Measurements from ENCODE around the gene LRRC42. TPM values are rescaled to one million over a fixed set of nuclear protein-coding genes. Genes with fewer than 3 reads are reported as not detected.
"Not testable (repeated sequence)": the region's sequence is repeated elsewhere in the genome, so short reads cannot be mapped to it uniquely, and the experiment has no call there.

The LRRC42 gene
- total RNA-seq, 2 donors from 2014 or later = 2.3 to 17.1 TPM

GRCh38 chr1:53964109-53964508 lies 18.0 kb downstream of the LRRC42 start:
- DNase-seq (no peak), ATAC-seq (no peak)
- WGBS, 2 donors = 72 to 80% methylated on average over 5 of the region's 5 CpGs
- intact Hi-C loops (cut with DNase I) = no loop called here
- Histone ChIP-seq H3K9me3 (no peaks in the 10 kb centered on the region), H3K4me3 (no peak overlapping the region), H3K36me3 (replicated peaks in 1 of 2; ENCODE audit: insufficient read depth in 1 of 2, low read depth in 2 of 2) (peaks cover 0 to 9% of the 10 kb centered on the region in 2 donors), H3K27ac (no peak overlapping the region), H3K4me1 (no peaks in the 10 kb centered on the region), H3K27me3 (no peaks in the 10 kb centered on the region)
- TF ChIP-seq CTCF (IDR thresholded peaks at IDR 0.05) = no peak
- no peak for TF ChIP-seq POLR2A (IDR thresholded peaks at IDR 0.05)

GRCh38 chr1:53966794-53967193 lies 20.6 kb downstream of the LRRC42 start:
- no peak for DNase-seq
- H3K4me1 ChIP-seq = no peaks in the 10 kb centered on the region
- intact Hi-C loops (cut with DNase I) = no loop called here
- no peak overlapping the region for H3K4me3 ChIP-seq
- no peaks in the 10 kb centered on the region for H3K27me3 ChIP-seq
- 58 to 60% methylated on average over 3 of the region's 3 CpGs for WGBS, 2 donors
- H3K27ac ChIP-seq = no peak overlapping the region
- TF ChIP-seq CTCF (IDR thresholded peaks at IDR 0.05) = no peak
- H3K9me3 ChIP-seq = no peaks in the 10 kb centered on the region
- no peak for ATAC-seq
- H3K36me3 ChIP-seq (replicated peaks in 1 of 2; ENCODE audit: insufficient read depth in 1 of 2, low read depth in 2 of 2) = peaks cover 0 to 6% of the 10 kb centered on the region in 2 donors

- intact Hi-C loops (cut with DNase I) = no loop called here
- no peaks in the 10 kb centered on the region for H3K4me1 ChIP-seq
- no peaks in the 10 kb centered on the region for H3K27me3 ChIP-seq
- 85 to 91% methylated on average over 5 to 7 of the region's 7 CpGs for WGBS, 2 donors
- no peak overlapping the region for H3K27ac ChIP-seq
- no peak for DNase-seq
- H3K4me3 ChIP-seq = no peak overlapping the region
- no peaks in the 10 kb centered on the region for H3K9me3 ChIP-seq
- ATAC-seq = no peak
- no peak for TF ChIP-seq CTCF (IDR thresholded peaks at IDR 0.05)
- TF ChIP-seq POLR2A (IDR thresholded peaks at IDR 0.05) = no peak
- H3K36me3 ChIP-seq (replicated peaks in 1 of 2; ENCODE audit: insufficient read depth in 1 of 2, low read depth in 2 of 2) = peaks cover 0 to 2% of the 10 kb centered on the region in 2 donors
Measured at GRCh38 chr1:53967409-53968124, 21.4 kb downstream of the LRRC42 start.

- WGBS, 2 donors = 44 to 47% methylated on average over 2 of the region's 2 CpGs
- Histone ChIP-seq H3K4me1 (no peaks in the 10 kb centered on the region), H3K36me3 (replicated peaks in 1 of 2; ENCODE audit: insufficient read depth in 1 of 2, low read depth in 2 of 2) (peaks cover 0 to 2% of the 10 kb centered on the region in 2 donors), H3K27ac (no peak overlapping the region), H3K27me3 (no peaks in the 10 kb centered on the region), H3K4me3 (no peak overlapping the region), H3K9me3 (no peaks in the 10 kb centered on the region)
- no peak for TF ChIP-seq POLR2A (IDR thresholded peaks at IDR 0.05)
- ATAC-seq (no peak), DNase-seq (no peak)
- intact Hi-C loops (cut with DNase I) = no loop called here
Measured at GRCh38 chr1:53968125-53968513, 22.0 kb downstream of the LRRC42 start.

- intact Hi-C loops (cut with DNase I); H3K4me1 ChIP-seq; H3K4me3 ChIP-seq; H3K27ac ChIP-seq; H3K9me3 ChIP-seq; H3K27me3 ChIP-seq; ATAC-seq; H3K36me3 ChIP-seq (replicated peaks in 1 of 2; ENCODE audit: insufficient read depth in 1 of 2, low read depth in 2 of 2); DNase-seq: not testable (repeated sequence)
- WGBS, 2 donors = 93 to 97% methylated on average over 2 of the region's 2 CpGs
Measured at GRCh38 chr1:53969323-53969722, 23.2 kb downstream of the LRRC42 start.

- DNase-seq (no peak), ATAC-seq (no peak)
- Histone ChIP-seq H3K36me3 (replicated peaks in 1 of 2; ENCODE audit: insufficient read depth in 1 of 2, low read depth in 2 of 2) (peaks cover 0 to 2% of the 10 kb centered on the region in 2 donors), H3K9me3 (no peaks in the 10 kb centered on the region), H3K27me3 (no peaks in the 10 kb centered on the region), H3K27ac (no peak overlapping the region), H3K4me3 (no peak overlapping the region), H3K4me1 (no peaks in the 10 kb centered on the region)
- intact Hi-C loops (cut with DNase I) = loop anchor here (10.0 kb wide), 1 partner anchor 63 kb away; no protein-coding TSS in a partner anchor
- no peak for TF ChIP-seq POLR2A (IDR thresholded peaks at IDR 0.05)
- no peak for TF ChIP-seq CTCF (IDR thresholded peaks at IDR 0.05)
- 88 to 89% methylated on average over 2 of the region's 2 CpGs for WGBS, 2 donors
Measured at GRCh38 chr1:53971718-53972117, 25.6 kb downstream of the LRRC42 start.
